C4-2B (cell line): ENCODE measurements around the gene PKDCC.

ENCODE experiments used
- CTCF ChIP-seq: fragments of 450-650 bp; conservative IDR thresholded peaks from 2 replicates; pipeline ENCODE4 v1.5.1; 2017; ENCODE audit warnings: mild to moderate bottlenecking
- ZFX ChIP-seq: fragments of 450-650 bp; IDR thresholded peaks from 2 replicates; pipeline ENCODE4 v1.6.1; 2017

- TF ChIP-seq CTCF (no peak), ZFX (no peak)
These were observed 26.4 kb upstream of the PKDCC start for GRCh38 chr2:42021464-42021863.
